Activated CD8-positive, alpha-beta T cell treated with anti-CD3 and anti-CD28 coated beads for 36 hours (primary cell): ENCODE results near the gene SEC63. TPM values are rescaled to one million over a fixed set of nuclear protein-coding genes. Genes with fewer than 3 reads are reported as not detected.
"Not testable (repeated sequence)": the region's sequence is repeated elsewhere in the genome, so short reads cannot be mapped to it uniquely, and the experiment has no call there.

Source experiments
- ATAC-seq: fragments of 200-7000 bp; cut with Tn5 transposase; one replicate; pipeline ENCODE4 v1.10.0; 2021; ENCODE audit warnings: mild to moderate bottlenecking, moderate library complexity
- CTCF ChIA-PET: fragments of 350-600 bp; sonication (Branson Sonifier 250); formaldehyde crosslinking; loops from one replicate; lab custom pipeline; 2021; ENCODE audit warnings: antibody characterized with exemption; lab: Charles Lee
- POLR2A ChIA-PET: fragments of 350-600 bp; sonication (Branson Sonifier 250); formaldehyde crosslinking; loops from one replicate; lab custom pipeline; 2021; ENCODE audit warnings: antibody characterized with exemption; lab: Charles Lee
- DNase-seq: peaks from one replicate; pipeline ENCODE4 v3.0.0-alpha.2; 2020
- H3K27ac Mint-ChIP-seq: one replicate; pipeline ENCODE4 v1.8.0; 2021; ENCODE audit warnings: mild to moderate bottlenecking, mixed read lengths
- H3K27me3 Mint-ChIP-seq: one replicate; pipeline ENCODE4 v1.8.0; 2021; ENCODE audit warnings: mixed read lengths
- H3K36me3 Mint-ChIP-seq: one replicate; pipeline ENCODE4 v1.8.0; 2021; ENCODE audit warnings: low read depth, mixed read lengths
- H3K4me1 Mint-ChIP-seq: one replicate; pipeline ENCODE4 v1.8.0; 2021; ENCODE audit warnings: low read depth, mixed read lengths
- H3K4me3 Mint-ChIP-seq: one replicate; pipeline ENCODE4 v1.8.0; 2021; ENCODE audit warnings: mild to moderate bottlenecking, moderate library complexity, mixed read lengths
- H3K9me3 Mint-ChIP-seq: one replicate; pipeline ENCODE4 v1.8.0; 2021; ENCODE audit warnings: mixed read lengths
- CTCF ChIP-seq: fragments of 200-600 bp; IDR thresholded peaks from one replicate; pipeline ENCODE4 v1.8.0; 2022; ENCODE audit warnings: antibody characterized with exemption, mild to moderate bottlenecking
- intact Hi-C: fragments of 100-400 bp; cut with micrococcal nuclease; formaldehyde crosslinking; loops from one replicate; pipeline ENCODE4 v1.10.0; 2022
- total RNA-seq, 2 experiments: library from RNA; stranded (reverse); gene quantifications; one replicate each; pipeline ENCODE4 v1.2.3, GENCODE V29; 2021

SEC63 gene
- total RNA-seq, 2 experiments from 2014 or later, result 89.9 to 90.7 TPM

GRCh38 chr6:107962723-107963122 lies 4.7 kb upstream of the SEC63 start:
- no peaks in the 10 kb centered on the region for H3K27me3 Mint-ChIP-seq
- CTCF ChIA-PET, result no interaction called here
- DNase-seq, result no peak
- intact Hi-C loops, result no loop called here
- H3K36me3 Mint-ChIP-seq, result no peaks in the 10 kb centered on the region
- no peak overlapping the region for H3K4me3 Mint-ChIP-seq
- no peaks in the 10 kb centered on the region for H3K9me3 Mint-ChIP-seq
- TF ChIP-seq CTCF, result no peak
- ATAC-seq, result no peak
- POLR2A ChIA-PET, result no interaction called here
- peaks cover 17% of the 10 kb centered on the region for H3K4me1 Mint-ChIP-seq
- H3K27ac Mint-ChIP-seq, result no peak overlapping the region

- no peak overlapping the region for H3K27ac Mint-ChIP-seq
- intact Hi-C loops, result no loop called here
- no peak overlapping the region for H3K4me3 Mint-ChIP-seq
- no peaks in the 10 kb centered on the region for H3K9me3 Mint-ChIP-seq
- H3K4me1 Mint-ChIP-seq, result peaks cover 28% of the 10 kb centered on the region
- ChIA-PET CTCF (no interaction called here), POLR2A (no interaction called here)
- DNase-seq, result no peak
- peaks cover 27% of the 10 kb centered on the region for H3K36me3 Mint-ChIP-seq
- TF ChIP-seq CTCF, result no peak
- H3K27me3 Mint-ChIP-seq, result no peaks in the 10 kb centered on the region
- no peak for ATAC-seq
Measured at GRCh38 chr6:107959392-107959791, 1.4 kb upstream of the SEC63 start.

DNA sequence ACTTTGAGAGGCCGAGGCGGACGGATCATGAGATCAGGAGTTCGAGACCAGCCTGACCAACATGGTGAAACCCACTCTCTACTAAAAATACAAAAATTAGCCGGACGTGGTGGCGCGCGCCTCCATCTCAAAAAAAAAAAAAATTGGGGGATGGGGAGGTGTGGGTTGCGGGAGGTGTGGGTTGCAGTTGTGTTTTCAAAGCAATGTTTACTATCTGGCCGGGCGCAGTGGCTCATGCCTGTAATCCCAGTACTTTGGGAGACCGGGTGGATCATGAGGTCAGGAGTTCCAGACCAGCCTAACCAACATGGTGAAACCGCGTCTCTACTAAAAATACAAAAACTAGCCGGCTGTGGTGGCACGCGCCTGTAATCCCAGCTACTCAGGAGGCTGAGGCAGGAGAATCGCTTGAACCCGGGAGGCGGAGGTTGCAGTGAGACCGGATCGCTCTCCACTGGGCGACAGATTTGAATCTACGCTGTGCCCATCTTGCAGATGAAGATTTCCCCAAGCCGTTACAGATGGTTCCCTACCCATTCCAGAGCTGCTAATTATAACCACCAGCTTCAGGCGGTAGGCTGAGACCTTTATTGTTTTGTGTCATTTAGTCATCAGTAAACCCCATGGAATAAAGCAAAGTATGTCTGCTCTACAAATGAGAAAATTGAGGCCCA lies 818 bp upstream of the SEC63 start:
- H3K27me3 Mint-ChIP-seq, result not testable (repeated sequence)
- POLR2A ChIA-PET, result interaction anchor here (0.6 to 1.9 kb wide), 3 partner anchors 10 to 336 kb away, joined by 3 to 5 read pairs (median 3); partner anchors contain the start of gene AFG1L

DNA sequence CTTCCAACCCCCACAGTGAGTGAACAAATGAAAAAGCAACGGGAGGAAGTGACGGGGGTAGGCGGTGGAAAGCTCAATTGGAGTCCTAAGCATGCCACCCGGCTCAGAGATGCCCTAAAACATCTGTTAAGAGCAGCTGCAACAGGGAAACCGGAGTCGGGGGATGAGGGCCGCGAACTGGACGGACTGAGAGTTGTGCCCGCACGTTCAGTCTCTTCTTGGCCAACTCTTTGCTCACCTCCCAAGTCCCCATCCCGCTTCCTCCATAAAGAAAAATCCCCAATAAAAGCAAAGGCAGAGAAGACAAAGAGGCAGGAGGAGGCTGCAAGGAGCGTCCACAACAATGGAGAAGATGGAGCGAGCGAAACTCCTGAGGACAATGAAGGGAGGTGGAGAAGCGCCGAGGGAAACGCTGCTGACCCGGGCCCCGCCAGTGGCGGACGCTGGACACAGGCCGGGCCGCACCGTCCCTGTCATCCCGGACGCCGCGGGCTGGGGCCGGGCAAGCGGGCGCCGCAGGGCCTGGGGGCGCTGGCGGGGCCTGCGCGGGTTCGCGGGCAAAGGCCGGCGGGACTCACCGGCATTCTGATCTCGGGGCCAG lies 600 bp downstream of the SEC63 start:
- ATAC-seq (peak; percentile 41), DNase-seq (peak; percentile 83)
- Mint-ChIP-seq H3K36me3 (peaks cover 27% of the 10 kb centered on the region), H3K4me3 (peak overlapping the region; percentile 97), H3K27ac (peak overlapping the region; percentile 97), H3K4me1 (peaks cover 22% of the 10 kb centered on the region), H3K27me3 (no peaks in the 10 kb centered on the region), H3K9me3 (no peaks in the 10 kb centered on the region)
- ChIA-PET POLR2A (interaction anchor here (0.9 to 1.9 kb wide), 5 partner anchors 14 to 499 kb away, joined by 3 to 5 read pairs (median 3); no protein-coding TSS in a partner anchor), CTCF (interaction anchor here (1.0 to 1.3 kb wide), 3 partner anchors 17 to 1116 kb away, joined by 3 to 4 read pairs (median 3); no protein-coding TSS in a partner anchor)
- intact Hi-C loops, result no loop called here
- no peak for TF ChIP-seq CTCF

More for the DNA sequence above, 818 bp upstream of the SEC63 start:
- H3K9me3 Mint-ChIP-seq, ATAC-seq, intact Hi-C loops, CTCF ChIA-PET, DNase-seq: not testable (repeated sequence)
- Mint-ChIP-seq H3K4me3 (peak overlapping the region; percentile 97), H3K36me3 (peaks cover 27% of the 10 kb centered on the region), H3K4me1 (peaks cover 26% of the 10 kb centered on the region), H3K27ac (peak overlapping the region; percentile 93)

DNA sequence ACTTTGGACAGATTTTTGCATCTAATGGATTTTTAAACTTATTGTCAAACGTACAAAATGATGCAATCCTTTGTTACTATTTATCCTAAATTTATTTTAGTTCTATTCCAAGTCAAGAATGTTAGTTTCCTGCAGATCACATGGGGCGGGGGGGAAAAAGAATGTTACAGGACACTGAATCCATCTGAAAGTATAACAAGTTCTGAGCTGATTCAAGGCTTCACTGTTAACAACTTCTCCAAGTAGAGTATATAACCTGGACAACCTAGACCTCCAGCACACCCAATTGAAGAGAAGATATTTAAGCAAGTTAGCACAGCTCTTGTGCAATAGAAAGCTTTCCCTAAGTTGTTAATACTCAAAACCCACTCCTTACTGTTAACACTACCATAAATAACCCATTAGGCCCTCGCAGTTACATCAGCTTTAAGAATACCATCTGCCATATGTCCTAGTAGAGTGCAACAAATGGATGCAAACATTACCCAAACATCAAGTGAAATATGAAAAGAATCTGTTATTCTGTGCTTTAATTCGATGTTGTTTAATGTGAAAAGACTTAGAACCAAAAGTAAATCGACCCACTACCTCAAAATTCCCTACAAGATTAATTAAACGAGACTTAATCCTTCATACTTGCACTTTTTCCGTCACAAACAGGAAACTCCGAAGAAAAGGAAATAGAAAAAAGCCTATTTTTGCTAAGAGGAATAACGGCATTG lies 1.3 kb downstream of the SEC63 start:
- Mint-ChIP-seq H3K4me1 (peaks cover 27% of the 10 kb centered on the region), H3K27me3 (no peaks in the 10 kb centered on the region), H3K27ac (peak overlapping the region; percentile 97), H3K4me3 (peak overlapping the region; percentile 97), H3K36me3 (peaks cover 27% of the 10 kb centered on the region), H3K9me3 (no peaks in the 10 kb centered on the region)
- ATAC-seq (no peak), DNase-seq (no peak)
- POLR2A ChIA-PET, result interaction anchor here (0.9 to 1.9 kb wide), 5 partner anchors 13 to 498 kb away, joined by 3 to 5 read pairs (median 3); no protein-coding TSS in a partner anchor
- intact Hi-C loops, result no loop called here
- CTCF ChIA-PET, result interaction anchor here (1.0 to 1.4 kb wide), 4 partner anchors 11 to 1116 kb away, joined by 3 to 4 read pairs (median 3); no protein-coding TSS in a partner anchor
- TF ChIP-seq CTCF, result no peak
